ENCODE data around the gene PTPA. TPM values are rescaled to one million over a fixed set of nuclear protein-coding genes. Genes with fewer than 3 reads are reported as not detected.
A peak's percentile ranks its signal among the peaks of the same experiment; 100 is the strongest.
"Not testable (repeated sequence)": the region's sequence is repeated elsewhere in the genome, so short reads cannot be mapped to it uniquely, and the experiment has no call there.

Gene PTPA
- total RNA-seq, 1 experiment from 2014 or later, result 122 TPM

GRCh38 chr9:129108805-129109536, 2.2 kb upstream of the PTPA start:
- DNase-seq (ENCODE audit: low read depth), result no peak

GRCh38 chr9:129109537-129109903, 1.7 kb upstream of the PTPA start:
- DNase-seq (ENCODE audit: low read depth), result peak; percentile 59

GRCh38 chr9:129109952-129110739, 1.1 kb upstream of the PTPA start:
- peak; percentile 70 for DNase-seq (ENCODE audit: low read depth)

DNA sequence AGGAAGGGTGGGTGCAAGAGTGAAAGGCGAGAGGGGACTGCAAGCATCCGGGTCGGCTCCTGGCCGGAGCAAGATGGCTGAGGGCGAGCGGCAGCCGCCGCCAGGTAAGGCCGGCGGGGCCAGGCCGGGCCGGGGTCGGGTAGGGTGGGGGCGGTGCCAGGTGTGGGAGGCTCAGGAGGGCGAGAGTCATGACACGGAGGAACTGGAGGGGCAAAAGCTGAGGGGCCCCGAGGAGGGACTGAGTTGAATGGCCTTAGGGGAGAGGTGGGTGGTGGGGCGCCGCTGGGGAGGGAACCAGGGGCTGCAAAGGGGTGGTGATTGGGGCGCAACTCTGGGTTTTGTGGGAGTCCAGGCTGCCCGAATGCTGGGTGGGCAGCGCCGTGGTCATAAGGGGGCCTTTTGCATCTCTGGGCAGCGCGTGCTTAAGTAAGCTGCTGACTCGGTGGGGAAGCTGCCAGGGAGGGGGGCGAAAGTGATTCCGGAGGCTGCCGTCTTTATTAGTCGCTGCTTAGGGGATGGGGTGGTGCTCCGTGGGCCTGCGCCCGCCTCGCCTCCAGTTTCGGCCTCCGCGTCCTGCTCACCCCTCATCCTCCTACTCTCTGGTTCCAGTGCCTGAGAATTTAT, 425 bp downstream of the PTPA start:
- DNase-seq (ENCODE audit: low read depth), result peak; percentile 22

- not testable (repeated sequence) for DNase-seq (ENCODE audit: low read depth)
Measured at GRCh38 chr9:129112526-129112925, 1.3 kb downstream of the PTPA start.

DNA sequence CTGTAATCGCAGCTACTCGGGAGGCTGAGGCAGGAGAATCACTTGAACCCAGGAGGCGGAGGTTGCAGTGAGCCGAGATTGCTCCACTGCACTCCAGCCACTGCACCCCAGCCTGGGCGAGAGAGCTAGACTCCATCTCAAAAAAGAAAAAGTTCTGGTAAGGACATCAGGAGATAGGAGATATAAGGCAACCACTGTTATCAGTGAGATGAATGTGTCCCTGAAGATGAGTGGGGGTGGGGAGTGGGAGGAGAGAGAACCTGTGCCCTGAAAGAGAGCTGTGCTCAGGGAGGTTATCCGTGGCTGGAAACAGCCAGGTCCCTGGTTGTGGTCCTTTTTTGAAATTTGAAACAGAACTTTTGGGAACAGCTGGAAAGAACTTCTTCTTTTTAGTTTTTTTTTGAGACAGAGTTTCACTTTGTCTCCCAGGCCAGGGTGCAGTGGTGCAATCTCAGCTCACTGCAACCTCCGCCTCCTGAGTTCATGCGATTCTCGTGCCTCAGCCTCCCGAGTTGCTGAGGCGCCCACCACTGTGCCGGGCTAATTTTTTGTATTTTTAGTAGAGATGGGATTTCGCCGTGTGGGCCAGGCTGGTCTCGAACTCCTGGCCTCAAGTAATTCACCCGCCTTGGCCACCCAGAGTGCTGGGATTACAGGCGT, 2.6 kb downstream of the PTPA start:
- no peak for DNase-seq (ENCODE audit: low read depth)

DNA sequence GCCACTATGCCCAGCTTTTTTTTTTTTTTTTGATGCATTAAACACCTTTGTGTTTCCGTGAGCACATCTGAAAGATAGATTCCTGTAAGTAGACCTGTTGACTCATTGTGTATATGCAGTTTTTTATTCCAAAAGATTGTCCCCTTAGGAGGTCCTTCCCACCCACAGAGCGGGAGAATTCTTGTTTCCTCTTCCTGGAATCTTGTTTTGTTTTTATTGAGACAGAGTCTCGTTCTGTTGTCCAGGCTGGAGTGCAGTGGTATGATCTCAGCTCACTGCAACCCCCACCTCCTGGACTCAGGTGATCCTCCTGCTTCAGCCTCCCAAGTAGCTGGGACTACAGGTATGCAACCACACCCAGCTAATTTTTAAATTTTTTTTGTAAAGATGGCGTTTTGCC, 7.6 kb downstream of the PTPA start:
- DNase-seq (ENCODE audit: low read depth), result no peak

- DNase-seq (ENCODE audit: low read depth), result peak; percentile 94
Measured at GRCh38 chr9:129121483-129121882, 10.3 kb downstream of the PTPA start.

- DNase-seq (ENCODE audit: low read depth), result no peak
Measured at GRCh38 chr9:129122133-129122532, 10.9 kb downstream of the PTPA start.

- not testable (repeated sequence) for DNase-seq (ENCODE audit: low read depth)
Measured at GRCh38 chr9:129122976-129123375, 11.8 kb downstream of the PTPA start.

DNA sequence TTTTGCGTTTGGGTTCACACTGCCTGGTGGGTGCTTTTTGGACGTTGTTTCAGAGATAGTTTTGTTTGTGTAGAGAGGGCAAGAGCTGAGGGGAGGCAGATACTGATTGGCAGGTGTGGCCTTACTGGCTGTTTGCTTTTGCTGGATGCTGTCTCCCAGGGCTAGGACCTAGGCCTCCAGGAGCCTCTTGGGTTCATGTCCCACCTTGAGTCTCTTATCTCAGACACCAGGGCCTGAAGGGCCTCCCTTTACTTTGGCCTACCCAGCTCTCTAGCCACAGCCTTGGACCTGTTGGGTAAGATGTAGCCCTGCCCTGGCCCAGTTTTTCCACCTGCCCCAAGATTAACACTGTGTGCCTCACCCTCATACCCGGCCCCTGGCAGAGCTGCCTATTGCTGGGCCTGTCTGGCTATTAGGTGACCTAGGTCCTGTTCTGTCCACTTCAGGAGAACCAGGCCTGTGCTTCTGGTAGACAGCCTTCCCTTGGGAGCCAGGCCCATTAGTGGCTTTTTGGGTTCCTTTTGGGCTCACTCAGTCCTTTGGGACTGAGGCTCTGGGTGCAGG, 13.4 kb downstream of the PTPA start:
- no peak for DNase-seq (ENCODE audit: low read depth)

- DNase-seq (ENCODE audit: low read depth), result peak; percentile 92
Measured at GRCh38 chr9:129125478-129125877, 14.3 kb downstream of the PTPA start.

DNA sequence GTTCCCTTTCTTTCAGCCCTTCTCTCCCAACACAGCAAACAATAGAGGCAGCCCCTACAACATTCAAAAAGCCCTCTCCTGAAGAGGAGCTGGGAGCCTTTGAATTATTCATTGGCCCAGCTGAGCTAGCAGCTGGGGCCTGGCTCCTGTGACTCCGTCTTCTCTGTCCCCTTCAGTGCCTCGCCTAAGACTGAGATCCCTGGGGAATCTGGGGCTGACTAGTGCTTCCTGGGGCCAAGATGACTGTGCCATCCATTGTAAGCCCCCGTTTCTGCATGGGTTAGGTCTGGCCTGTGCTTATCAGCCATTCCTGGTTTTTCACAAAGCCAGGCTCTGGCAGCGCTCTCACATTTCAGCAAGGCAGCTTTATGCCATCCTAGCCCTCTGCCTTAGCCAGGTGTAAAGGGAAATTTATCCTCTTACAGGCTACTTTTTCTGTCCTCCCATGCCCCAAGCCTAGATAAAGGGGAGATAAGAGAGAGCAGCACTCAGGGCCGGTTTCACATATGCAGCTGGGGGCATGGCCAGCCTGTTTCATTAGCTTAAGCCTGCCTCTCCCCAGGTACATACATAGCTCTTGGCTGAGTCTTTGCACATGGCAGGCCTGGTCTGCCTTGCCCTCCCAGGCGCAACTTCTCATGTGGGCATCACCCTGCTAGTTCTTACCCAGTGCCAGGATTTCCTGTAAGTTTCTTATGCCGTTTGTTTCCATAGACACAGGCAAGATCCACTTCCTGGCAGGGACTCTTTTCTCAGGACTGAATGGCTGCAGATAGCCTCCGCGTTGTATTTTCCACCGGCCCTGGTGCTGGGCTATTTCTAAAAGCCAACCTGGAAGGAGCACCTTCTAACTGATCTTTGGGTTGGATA, 15.8 kb downstream of the PTPA start:
- DNase-seq (ENCODE audit: low read depth), result no peak

DNA sequence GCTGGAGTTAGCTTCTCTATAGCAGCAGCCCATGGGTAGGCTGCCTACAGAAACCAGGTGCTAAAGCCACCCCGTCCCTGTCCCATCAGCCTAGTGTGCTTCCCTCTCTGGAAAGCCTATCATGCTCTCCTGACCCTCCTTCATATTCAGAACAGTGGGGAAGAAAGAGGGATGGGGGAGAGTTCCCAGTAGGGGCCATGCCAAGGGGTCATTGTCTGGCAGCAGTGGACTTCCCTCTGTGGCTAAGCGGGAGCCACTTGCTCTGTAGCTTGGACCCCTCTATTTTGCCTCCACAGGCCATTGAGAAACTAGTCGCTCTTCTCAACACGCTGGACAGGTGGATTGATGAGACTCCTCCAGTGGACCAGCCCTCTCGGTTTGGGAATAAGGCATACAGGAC, 17.5 kb downstream of the PTPA start:
- DNase-seq (ENCODE audit: low read depth), result no peak

GRCh38 chr9:129130271-129130670, 19.1 kb downstream of the PTPA start:
- not testable (repeated sequence) for DNase-seq (ENCODE audit: low read depth)

GRCh38 chr9:129130791-129131190, 19.6 kb downstream of the PTPA start:
- DNase-seq (ENCODE audit: low read depth), result no peak

DNA sequence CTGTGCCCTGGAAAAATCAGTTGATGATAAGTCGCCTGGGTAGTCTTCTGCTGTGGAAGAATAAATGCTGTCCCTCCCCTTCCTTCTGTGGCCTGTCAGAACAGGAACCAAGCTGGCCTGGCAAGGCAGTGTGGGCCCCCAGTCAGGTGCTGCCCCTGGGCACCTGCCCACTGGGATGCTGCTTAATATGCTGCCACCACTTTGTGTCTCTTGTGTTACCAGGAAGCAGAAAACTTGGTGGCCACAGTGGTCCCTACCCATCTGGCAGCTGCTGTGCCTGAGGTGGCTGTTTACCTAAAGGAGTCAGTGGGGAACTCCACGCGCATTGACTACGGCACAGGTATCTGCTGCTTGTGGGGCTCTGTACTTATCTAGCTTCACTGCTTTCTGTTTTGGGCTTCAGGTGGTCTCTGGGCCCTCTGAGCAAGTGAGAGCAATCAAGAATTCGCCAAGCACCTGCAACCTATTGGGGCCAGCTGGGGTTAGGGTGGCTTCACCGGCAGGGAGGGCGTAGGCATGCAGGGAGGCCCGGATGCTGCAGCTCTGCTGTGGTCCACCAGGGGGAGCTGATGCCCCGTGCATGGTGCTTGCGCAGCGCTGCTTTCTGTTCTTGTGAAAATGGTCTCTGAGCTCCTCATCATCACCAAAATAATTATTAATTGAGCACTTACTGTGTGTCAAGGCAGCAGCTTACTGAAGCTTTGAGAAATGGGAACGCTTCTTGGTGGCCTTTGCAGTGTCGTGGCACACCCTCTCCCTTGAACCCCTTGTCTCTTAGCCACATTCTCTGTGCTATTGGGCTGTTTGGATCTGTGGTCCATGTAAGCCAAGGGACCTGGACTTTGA, 20.3 kb downstream of the PTPA start:
- peak; percentile 42 for DNase-seq (ENCODE audit: low read depth)

GRCh38 chr9:129133082-129133481, 21.9 kb downstream of the PTPA start:
- DNase-seq (ENCODE audit: low read depth), result no peak

- DNase-seq (ENCODE audit: low read depth), result no peak
Measured at GRCh38 chr9:129135476-129135875, 24.3 kb downstream of the PTPA start.

Measured in LHCN-M2 (cell line).